ENCODE results near the gene SESN1.
A peak's percentile ranks its signal among the peaks of the same experiment; 100 is the strongest.
"Not testable (repeated sequence)": the region's sequence is repeated elsewhere in the genome, so short reads cannot be mapped to it uniquely, and the experiment has no call there.

SESN1 gene

DNA sequence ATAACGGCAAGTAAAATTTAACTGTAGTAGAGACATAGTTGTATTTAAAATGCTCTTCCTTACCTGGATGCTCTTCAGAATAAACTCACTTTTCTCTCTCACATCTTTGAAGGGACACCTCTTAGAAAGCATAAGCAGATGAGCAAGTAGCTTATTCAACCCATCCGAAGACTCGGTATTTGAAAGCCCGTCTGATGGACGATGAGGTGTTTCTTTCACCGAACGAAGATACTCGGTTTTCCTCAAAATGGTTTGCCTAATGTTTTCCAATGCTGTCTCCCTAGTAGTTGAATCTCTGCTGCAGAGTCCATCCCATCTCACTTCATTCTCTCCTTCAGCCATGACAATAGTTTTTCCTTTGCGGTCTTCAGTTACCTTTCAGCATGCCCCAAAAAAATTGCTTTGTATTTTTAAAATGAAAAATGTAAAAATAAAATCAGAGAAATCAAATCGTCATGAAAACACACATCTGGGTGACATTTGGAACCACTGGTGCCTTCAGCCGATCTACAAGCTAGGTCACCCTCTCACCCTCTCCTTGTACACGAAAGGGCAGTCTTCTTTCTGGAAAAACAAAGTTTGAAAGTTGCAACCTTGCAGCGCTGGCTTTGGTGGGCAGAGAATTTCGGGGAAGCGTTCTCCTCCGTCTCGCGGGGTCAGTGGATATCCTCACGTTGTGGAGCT is 772 bp downstream of the SESN1 start:
- peak; percentile 16 for DNase-seq

GRCh38 chr6:109092074-109092473 is 2.6 kb downstream of the SESN1 start:
- DNase-seq = no peak

GRCh38 chr6:109091314-109092024 is 3.2 kb downstream of the SESN1 start:
- DNase-seq = peak; percentile 17

DNA sequence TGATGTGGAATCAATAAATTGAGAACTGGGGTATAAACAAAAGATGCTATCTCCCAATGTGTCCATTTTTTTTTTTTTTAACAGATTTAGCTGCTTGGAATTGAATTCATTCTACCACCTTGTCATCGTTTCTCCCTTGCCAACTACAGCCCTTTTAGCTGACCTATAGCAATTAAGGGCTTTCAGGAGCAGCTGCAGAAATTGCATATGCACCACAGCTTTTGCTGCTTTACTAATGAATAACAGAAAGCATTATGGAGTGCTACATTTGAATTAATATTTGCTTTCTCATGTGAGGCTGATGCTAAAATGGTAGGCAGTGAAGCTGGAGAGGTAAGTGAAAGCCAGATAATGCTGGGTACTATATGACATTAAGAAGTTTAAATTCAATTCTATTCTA is 5.7 kb downstream of the SESN1 start:
- DNase-seq = no peak

DNA sequence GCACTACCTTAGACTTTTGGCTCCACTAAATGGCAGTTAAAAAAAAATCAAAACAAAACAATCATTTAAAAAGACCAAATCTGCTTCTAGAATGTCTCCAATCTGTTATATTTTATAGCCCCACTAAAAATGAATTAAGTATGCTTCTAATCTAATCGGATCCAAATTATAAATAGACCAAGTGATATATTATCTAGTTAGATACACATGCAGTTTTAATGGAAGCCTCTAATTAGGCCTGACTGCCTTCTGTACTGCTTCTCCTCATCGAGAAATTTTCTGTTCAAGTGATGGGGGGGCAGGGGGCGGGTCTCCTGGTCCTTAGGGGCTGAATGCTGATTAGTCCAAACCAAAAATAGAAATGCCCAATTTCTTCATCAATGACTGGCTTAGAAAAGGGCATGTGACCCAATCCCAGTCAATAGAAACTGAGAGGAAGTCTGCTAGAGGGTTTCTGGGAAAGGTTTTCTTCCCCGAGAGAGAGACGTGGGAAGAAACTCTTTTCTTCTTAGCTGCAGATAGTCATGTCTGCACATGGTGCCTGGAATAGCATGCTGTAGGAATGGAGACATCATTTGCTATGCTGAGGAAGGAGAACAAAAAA is 6.9 kb downstream of the SESN1 start:
- DNase-seq = no peak

DNA sequence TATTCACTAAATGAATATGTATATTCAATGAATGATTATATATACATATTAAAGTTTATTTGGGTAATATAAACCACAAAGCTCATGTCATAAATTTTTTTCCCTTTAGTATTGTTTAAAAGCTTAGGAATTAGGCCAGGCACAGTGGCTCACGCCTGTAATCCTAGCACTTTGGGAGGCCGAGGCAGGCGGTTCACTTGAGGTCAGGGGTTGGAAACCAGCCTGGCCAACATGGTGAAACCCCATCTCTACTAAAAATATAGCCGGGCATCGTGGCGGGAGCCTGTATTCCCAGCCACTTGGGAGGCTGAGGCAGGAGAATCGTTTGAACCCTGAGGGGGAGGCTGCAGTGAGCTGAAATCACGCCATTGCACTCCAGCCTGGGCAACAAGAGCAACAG is 10.5 kb downstream of the SESN1 start:
- DNase-seq = not testable (repeated sequence)

DNA sequence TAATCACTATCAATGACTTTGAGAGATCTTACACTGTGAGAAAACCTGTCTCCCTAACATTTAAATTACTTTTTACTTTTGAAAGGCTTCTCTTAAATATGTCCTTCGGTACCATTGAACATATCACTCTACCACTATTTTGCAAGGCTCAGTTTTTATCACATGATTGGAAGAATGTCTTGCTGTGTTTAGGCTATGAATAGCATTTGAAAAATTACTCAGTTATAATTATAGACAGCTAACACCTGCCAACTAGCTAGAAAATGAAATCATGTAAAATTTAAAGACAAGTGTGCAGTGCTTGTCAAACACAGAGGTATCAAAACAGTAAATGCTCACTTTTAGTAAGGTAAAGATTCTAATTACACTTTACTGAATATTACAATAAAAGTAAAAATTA is 11.0 kb downstream of the SESN1 start:
- no peak for DNase-seq

DNA sequence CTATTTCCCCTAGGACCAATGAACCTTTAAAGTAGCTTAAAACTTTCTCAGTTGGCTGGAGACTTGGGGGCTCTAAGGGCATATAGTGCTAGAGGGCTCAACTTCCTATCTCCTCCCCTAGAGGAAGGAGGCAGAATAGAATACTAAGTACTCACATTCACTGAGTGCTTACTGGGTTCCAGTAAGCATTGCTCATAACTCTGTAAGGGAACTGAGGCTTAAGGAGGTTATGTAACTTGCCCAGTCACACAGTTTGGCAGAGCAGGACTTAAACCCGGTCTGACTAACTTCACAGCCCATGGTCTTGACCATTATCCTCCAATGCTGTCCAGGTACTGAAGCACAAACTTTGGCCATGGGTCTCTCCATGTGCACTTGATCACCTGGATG is 12.5 kb downstream of the SESN1 start:
- no peak for DNase-seq

DNA sequence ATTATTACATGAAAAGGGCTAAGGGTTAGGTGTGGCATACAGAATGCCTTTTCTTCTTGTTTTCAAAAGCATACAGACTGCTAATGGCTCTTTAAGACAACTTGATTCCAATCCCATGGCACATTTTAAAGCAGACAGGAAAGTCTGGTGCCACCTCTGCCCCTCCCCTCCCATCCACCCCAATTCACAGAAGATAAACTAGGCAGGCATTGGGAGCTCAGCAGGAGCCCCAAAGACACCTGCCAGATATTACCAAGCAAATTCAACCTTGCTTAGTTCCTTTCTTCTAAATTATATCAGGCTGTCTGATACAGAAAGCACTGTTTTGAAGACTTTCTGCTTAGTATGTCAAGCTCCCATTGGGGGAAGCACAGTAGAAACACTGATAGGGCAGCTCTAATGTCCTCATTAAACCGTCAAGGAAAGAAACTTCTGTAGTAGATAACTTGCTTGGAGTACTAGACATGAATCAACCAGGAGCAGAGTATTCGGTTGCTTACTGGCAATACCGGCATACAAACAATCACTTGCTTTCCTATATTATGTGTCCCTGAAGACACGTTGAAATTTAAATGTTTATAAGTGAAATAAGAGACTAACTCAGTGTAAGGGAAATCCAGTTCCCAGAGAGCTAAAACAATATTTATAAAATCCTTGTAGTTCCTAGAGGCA is 13.0 kb downstream of the SESN1 start:
- DNase-seq = no peak

GRCh38 chr6:109081026-109081425 is 13.6 kb downstream of the SESN1 start:
- no peak for DNase-seq

DNA sequence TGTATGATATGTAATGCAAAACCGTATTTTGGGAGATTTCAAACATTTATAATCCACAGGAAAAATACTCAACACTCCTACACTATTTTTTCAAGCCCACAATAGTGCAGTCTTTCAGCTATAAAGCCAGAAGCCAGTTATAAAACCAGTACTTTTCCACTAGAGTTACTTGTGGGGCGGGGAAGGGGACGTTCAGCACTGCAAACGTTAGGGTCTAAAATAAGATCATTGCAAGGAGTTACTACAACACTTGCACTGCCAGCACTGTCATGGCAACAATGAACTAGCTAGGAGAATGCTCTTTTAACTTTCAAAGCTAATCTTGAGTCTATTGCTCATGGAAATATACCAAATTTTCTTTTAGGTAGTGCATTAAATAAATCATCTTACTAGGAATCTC is 14.7 kb downstream of the SESN1 start:
- no peak for DNase-seq

DNA sequence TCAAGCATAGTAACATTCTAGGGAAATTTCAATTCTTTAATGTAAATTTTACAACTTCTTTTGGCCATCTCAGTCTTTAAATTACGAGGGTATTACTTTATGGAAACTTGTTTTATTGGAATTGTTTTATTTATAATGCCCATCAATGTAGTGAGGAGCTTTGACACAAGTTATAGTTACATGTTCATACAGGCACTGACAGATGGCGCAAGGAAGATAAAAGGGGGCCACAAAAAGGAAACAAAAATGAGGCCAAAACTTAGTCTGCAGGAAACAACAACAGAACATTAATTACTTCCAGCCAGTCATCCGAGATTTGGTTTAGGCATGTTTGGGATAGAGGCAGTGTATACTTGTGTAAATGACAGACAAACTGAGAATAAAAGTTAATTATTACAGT is 18.3 kb downstream of the SESN1 start:
- no peak for DNase-seq

DNA sequence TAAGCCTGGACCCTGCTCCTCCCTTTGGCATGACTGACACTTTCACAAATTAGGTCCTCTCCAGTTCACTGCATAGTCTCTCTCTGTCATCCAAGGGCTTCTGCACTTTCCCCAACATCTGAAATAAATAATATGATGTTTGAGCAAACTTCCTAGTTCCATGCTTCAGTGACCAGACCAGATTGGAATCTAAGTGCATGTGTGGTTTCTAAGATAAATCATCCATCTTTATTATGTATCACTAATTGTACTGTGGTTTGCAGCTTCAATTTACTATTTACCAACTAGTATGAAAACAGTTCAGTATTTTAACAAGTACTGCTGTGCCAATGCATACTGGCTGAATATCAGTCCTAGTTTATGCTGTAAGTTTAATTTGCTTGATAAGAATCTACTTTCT is 18.7 kb downstream of the SESN1 start:
- DNase-seq = no peak

- no peak for DNase-seq
These were observed 20.6 kb downstream of the SESN1 start for GRCh38 chr6:109074133-109074415.

GRCh38 chr6:109073344-109074132 is 21.1 kb downstream of the SESN1 start:
- peak; percentile 84 for DNase-seq

GRCh38 chr6:109071125-109071917 is 23.3 kb downstream of the SESN1 start:
- peak; percentile 15 for DNase-seq

DNA sequence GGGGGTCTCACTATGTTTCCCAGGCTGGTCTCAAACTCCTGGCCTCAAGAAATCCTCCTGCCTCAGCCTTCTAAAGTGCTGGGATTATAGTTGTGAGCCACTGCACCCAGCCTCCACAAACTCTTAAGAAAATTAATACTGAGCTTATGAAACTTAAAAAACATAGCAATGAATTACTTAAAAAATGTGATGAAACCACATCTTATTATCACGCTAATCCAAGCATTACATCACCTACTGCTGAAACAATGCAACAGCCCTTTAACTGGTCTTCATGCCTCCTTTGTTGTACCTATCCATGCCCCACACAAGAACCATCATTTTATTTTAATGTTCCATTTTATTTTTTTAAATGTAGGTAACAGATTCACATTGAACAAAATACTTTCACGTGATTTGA is 24.9 kb downstream of the SESN1 start:
- no peak for DNase-seq

- DNase-seq = no peak
These were observed 31.8 kb downstream of the SESN1 start for GRCh38 chr6:109062767-109063352.

- DNase-seq = no peak
These were observed 32.4 kb downstream of the SESN1 start for GRCh38 chr6:109062216-109062615.

DNA sequence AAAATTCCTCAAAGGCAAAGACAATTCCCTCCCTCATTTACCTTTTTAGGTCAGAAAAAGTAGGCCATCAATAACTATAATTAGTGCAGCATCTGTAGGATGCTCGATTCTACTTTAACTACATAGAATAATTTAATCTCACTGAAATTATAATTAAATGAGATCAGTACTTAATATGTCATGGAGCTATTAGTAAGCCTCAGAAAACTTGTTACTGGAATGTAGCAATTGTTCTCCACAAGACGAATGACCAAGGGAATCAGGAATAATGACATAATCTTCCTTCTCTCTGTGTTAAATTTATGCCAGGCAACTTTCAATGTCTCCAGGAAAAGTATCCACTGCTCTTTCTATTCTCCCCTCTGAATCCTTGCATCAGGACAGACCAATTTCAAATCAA is 34.1 kb downstream of the SESN1 start:
- DNase-seq = no peak

DNA sequence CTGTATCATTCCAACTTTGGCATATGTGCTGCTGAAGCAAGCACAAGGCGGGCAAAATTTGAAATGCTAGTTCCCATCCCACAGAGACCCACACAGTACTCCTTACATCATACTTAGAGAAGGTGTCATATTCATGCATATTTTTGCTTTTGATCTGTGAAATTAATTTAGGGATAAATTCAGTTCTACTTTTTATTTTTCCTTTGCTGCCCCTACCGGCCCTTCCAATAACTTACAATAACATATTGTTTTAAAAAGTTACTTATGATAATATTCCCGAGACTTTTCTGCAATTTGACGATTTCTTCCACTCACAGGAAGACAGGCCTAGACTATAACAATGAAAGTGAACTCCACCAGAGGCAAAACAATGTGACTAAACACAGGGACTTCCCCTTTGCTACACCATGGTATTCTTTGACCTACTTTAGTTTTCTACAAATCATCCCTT is 35.0 kb downstream of the SESN1 start:
- DNase-seq = peak; percentile 70

DNA sequence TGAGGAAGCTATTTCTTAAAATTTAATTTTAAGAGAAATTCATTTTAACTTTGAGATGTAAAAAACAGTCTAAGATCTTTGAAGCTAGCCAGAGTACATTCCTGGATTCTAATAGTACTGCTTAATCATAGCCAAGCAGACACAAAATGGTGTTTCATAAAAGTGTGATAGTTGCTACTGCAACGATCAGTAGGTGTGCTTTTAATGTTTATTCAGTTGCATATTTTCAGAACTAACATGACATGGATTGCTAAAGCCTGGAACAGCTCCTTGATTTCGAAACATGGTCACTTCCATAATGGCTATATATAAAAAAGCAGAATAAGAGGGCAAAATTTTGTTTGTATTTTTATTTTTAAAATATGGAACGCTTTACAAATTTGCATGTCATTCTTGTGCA is 35.5 kb downstream of the SESN1 start:
- no peak for DNase-seq
